ENCODE data around the gene LPP. TPM values are rescaled to one million over a fixed set of nuclear protein-coding genes. Genes with fewer than 3 reads are reported as not detected.

The LPP gene
- total RNA-seq, 1 experiment from 2014 or later: 54.0 TPM

DNA sequence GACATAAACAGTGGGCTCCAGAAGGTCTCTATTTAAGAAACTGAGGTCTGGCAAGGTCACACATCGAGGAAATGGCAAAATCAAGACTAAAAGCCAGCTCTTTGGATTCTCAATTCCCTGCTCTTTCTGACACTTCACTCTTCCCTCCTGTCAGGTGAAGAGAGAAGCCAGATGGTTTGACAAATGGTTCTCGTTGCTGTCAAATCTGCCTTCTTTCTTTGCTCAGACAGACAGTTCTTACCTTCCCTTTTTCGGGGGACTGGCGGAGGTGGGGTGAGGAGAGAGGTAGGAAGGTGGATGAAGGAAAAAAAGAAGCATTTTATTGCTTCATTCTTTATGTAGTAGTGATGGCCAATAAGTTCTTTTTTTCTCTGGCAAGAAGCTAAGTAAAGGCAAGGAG is 133.4 kb downstream of the LPP start (continued):
- TF ChIP-seq, protein P1, sequence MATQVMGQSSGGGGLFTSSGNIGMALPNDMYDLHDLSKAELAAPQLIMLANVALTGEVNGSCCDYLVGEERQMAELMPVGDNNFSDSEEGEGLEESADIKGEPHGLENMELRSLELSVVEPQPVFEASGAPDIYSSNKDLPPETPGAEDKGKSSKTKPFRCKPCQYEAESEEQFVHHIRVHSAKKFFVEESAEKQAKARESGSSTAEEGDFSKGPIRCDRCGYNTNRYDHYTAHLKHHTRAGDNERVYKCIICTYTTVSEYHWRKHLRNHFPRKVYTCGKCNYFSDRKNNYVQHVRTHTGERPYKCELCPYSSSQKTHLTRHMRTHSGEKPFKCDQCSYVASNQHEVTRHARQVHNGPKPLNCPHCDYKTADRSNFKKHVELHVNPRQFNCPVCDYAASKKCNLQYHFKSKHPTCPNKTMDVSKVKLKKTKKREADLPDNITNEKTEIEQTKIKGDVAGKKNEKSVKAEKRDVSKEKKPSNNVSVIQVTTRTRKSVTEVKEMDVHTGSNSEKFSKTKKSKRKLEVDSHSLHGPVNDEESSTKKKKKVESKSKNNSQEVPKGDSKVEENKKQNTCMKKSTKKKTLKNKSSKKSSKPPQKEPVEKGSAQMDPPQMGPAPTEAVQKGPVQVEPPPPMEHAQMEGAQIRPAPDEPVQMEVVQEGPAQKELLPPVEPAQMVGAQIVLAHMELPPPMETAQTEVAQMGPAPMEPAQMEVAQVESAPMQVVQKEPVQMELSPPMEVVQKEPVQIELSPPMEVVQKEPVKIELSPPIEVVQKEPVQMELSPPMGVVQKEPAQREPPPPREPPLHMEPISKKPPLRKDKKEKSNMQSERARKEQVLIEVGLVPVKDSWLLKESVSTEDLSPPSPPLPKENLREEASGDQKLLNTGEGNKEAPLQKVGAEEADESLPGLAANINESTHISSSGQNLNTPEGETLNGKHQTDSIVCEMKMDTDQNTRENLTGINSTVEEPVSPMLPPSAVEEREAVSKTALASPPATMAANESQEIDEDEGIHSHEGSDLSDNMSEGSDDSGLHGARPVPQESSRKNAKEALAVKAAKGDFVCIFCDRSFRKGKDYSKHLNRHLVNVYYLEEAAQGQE (IDR thresholded peaks at IDR 0.05; ENCODE audit: low read depth): no peak
- no peak for TF ChIP-seq EZH2 (IDR thresholded peaks at IDR 0.05)
- TF ChIP-seq POLR2A (IDR thresholded peaks at IDR 0.05; ENCODE audit: borderline replicate concordance, extremely low read depth, insufficient read depth, insufficient read length): no peak
- no peak for TF ChIP-seq POLR2AphosphoS5 (IDR thresholded peaks at IDR 0.05; ENCODE audit: low read depth, low read length)
- no peak for TF ChIP-seq EGR1 (IDR thresholded peaks at IDR 0.05; ENCODE audit: low read depth)
- TF ChIP-seq EZH2phosphoT487 (IDR thresholded peaks at IDR 0.05; ENCODE audit: borderline replicate concordance): no peak
- TF ChIP-seq, protein P2, sequence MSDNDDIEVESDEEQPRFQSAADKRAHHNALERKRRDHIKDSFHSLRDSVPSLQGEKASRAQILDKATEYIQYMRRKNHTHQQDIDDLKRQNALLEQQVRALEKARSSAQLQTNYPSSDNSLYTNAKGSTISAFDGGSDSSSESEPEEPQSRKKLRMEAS (IDR thresholded peaks at IDR 0.05): no peak
- TF ChIP-seq ZFX (IDR thresholded peaks at IDR 0.05): no peak
- TF ChIP-seq, protein P3, sequence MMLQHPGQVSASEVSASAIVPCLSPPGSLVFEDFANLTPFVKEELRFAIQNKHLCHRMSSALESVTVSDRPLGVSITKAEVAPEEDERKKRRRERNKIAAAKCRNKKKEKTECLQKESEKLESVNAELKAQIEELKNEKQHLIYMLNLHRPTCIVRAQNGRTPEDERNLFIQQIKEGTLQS (IDR thresholded peaks at IDR 0.05): no peak
- TF ChIP-seq FOSL1 (IDR thresholded peaks at IDR 0.05; ENCODE audit: low read depth): no peak
- TF ChIP-seq SRF (IDR thresholded peaks at IDR 0.05; ENCODE audit: low read depth): no peak

DNA sequence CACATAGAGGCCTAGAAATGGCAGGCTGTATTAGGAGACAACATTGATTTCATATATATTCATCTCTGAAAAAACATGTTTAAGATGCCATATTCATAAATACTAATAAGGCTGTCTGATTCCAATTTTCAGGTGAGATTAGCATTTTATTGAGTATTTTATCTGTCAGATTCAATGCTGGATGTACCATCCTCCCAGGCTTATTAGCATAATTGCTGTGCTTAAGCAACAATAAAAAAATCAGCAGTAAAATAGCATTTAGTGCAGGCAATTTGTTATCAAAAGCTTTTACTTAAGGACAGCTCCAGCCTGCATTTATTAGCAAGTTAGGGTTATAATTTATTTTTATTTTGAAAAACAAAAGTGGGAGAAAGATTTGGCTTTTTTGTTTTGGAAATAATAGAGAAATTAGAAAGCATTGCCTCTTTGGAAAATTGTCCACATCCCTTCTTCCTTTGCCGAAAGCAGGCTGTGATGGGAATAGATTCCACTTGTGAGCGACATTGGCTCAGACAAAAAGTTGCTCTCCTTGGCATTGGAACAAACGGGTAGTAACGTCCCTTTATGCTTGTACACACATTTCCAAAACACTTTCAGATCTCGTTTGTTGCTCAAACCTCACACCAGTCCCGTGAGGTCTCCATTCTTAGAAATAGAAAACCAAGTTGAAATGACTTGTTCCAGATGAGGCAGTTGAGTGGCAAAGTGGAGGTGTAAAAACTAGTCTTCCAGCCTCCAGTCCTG is 134.0 kb downstream of the LPP start:
- Histone ChIP-seq H3K27ac (ENCODE audit: low read depth, low read length) (no peak overlapping the region), H3K27me3 (ENCODE audit: insufficient read depth, low read length) (no peaks in the 10 kb centered on the region), H3K9me2 (ENCODE audit: insufficient read depth) (no peaks in the 10 kb centered on the region), H3K79me2 (ENCODE audit: insufficient read depth, low read length) (peaks cover 6% of the 10 kb centered on the region; the same call in 1 of the 2 replicates), H3K4me1 (ENCODE audit: control insufficient read depth in 1 of 2, insufficient read depth in 2 of 2, low read length in 2 of 2) (peaks cover 10 to 41% of the 10 kb centered on the region in 2 experiments), H3K9ac (ENCODE audit: low read length) (no peak overlapping the region), H3K36me3 (ENCODE audit: control insufficient read depth in 1 of 2, insufficient read depth in 2 of 2, low read length in 2 of 2) (no peaks in the 10 kb centered on the region), H3K4me2 (ENCODE audit: low read length) (no peak overlapping the region), H3K9me3 (ENCODE audit: control insufficient read depth in 1 of 2, insufficient read depth in 1 of 2, low read depth in 1 of 2, low read length in 2 of 2) (no peaks in the 10 kb centered on the region), H4K20me1 (ENCODE audit: insufficient read depth) (no peaks in the 10 kb centered on the region), H3K4me3 (replicated peaks in 1 of 2; ENCODE audit: low read depth in 1 of 2, low read length in 2 of 2) (no peak overlapping the region), H2AFZ (ENCODE audit: low read depth, low read length, poor library complexity, severe bottlenecking) (no peak overlapping the region)
- ChIA-PET CTCF (no interaction called here), POLR2A (no interaction called here), RAD21 (ENCODE audit: low non-redundant PET in 1 of 2, low total read pairs in 2 of 2, uncharacterized antibody in 2 of 2, unreplicated experiment in 2 of 2) (no interaction called here)
- DNase-seq (ENCODE audit: low read depth, low spot score) (no peak), ATAC-seq (no peak)
- no TSS peak for BruUV-seq (replicated peaks)
- intact Hi-C loops (cut with micrococcal nuclease): no loop called here
- TF ChIP-seq POLR2AphosphoS5 (IDR thresholded peaks at IDR 0.05; ENCODE audit: low read depth, low read length) (no peak), RAD21 (IDR thresholded peaks at IDR 0.05; ENCODE audit: low read depth) (no peak), ZNF274 (IDR thresholded peaks at IDR 0.05; ENCODE audit: low read depth, low read length) (no peak), ZFX (IDR thresholded peaks at IDR 0.05) (no peak), JUND (IDR thresholded peaks at IDR 0.05) (no peak), FOSL1 (IDR thresholded peaks at IDR 0.05; ENCODE audit: low read depth) (no peak), CEBPB (IDR thresholded peaks at IDR 0.05; ENCODE audit: low read depth) (no peak), ELF1 (IDR thresholded peaks at IDR 0.05; ENCODE audit: borderline replicate concordance, low read depth) (no peak), SRF (IDR thresholded peaks at IDR 0.05; ENCODE audit: low read depth) (no peak), SP1 (IDR thresholded peaks at IDR 0.05; ENCODE audit: low read depth) (no peak), TCF7L2 (IDR thresholded peaks at IDR 0.05; ENCODE audit: borderline replicate concordance, extremely low read depth, insufficient read depth, insufficient read length) (no peak), POLR2A (IDR thresholded peaks at IDR 0.05; ENCODE audit: borderline replicate concordance, extremely low read depth, insufficient read depth, insufficient read length) (no peak)
- TF ChIP-seq, protein P2 (IDR thresholded peaks at IDR 0.05): no peak
- TF ChIP-seq, protein P4, sequence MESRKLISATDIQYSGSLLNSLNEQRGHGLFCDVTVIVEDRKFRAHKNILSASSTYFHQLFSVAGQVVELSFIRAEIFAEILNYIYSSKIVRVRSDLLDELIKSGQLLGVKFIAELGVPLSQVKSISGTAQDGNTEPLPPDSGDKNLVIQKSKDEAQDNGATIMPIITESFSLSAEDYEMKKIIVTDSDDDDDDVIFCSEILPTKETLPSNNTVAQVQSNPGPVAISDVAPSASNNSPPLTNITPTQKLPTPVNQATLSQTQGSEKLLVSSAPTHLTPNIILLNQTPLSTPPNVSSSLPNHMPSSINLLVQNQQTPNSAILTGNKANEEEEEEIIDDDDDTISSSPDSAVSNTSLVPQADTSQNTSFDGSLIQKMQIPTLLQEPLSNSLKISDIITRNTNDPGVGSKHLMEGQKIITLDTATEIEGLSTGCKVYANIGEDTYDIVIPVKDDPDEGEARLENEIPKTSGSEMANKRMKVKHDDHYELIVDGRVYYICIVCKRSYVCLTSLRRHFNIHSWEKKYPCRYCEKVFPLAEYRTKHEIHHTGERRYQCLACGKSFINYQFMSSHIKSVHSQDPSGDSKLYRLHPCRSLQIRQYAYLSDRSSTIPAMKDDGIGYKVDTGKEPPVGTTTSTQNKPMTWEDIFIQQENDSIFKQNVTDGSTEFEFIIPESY (IDR thresholded peaks at IDR 0.05; ENCODE audit: extremely low read depth, insufficient replicate concordance, low read length): no peak
